Measurements from ENCODE around the gene SND1.

SND1 gene

GRCh38 chr7:127974446-127975035 is 322.5 kb downstream of the SND1 start:
- H3K4me3 ChIP-seq (ENCODE audit: low read depth, low read length, poor library complexity, severe bottlenecking): no peak overlapping the region
- H4K20me1 ChIP-seq (ENCODE audit: insufficient read depth, low read length): no peaks in the 10 kb centered on the region
- no peaks in the 10 kb centered on the region for H3K4me1 ChIP-seq (ENCODE audit: insufficient read depth, low read length, severe bottlenecking)
- H3K79me2 ChIP-seq (ENCODE audit: insufficient read depth, low read length): no peaks in the 10 kb centered on the region
- TF ChIP-seq CTCF (IDR thresholded peaks at IDR 0.05; ENCODE audit: low read length) (no peak), EZH2 (IDR thresholded peaks at IDR 0.05; ENCODE audit: borderline replicate concordance, low read length) (no peak)
- H3K9me3 ChIP-seq (ENCODE audit: low read length): peaks cover 16% of the 10 kb centered on the region
- H3F3A ChIP-seq (ENCODE audit: insufficient read depth, low read length): no peaks in the 10 kb centered on the region
- H3K4me2 ChIP-seq (ENCODE audit: low read length): no peak overlapping the region
- no peaks in the 10 kb centered on the region for H3K27me3 ChIP-seq (ENCODE audit: insufficient read depth, low read length)
- no peak overlapping the region for H2AFZ ChIP-seq (ENCODE audit: low read length)
- H3K9ac ChIP-seq (ENCODE audit: low read length): no peak overlapping the region
- peaks cover 41% of the 10 kb centered on the region for H3K36me3 ChIP-seq (ENCODE audit: insufficient read depth, low read length)
- H3K9me2 ChIP-seq (ENCODE audit: low read depth, low read length): no peaks in the 10 kb centered on the region
- no peak overlapping the region for H3K27ac ChIP-seq (ENCODE audit: low read depth, low read length, poor library complexity, severe bottlenecking)

- Histone ChIP-seq H3K9me3 (ENCODE audit: low read length) (peaks cover 16% of the 10 kb centered on the region), H3K27me3 (ENCODE audit: insufficient read depth, low read length) (no peaks in the 10 kb centered on the region), H3K9ac (ENCODE audit: low read length) (no peak overlapping the region), H3F3A (ENCODE audit: insufficient read depth, low read length) (peaks cover 5% of the 10 kb centered on the region; the same call in 1 of the 2 replicates), H3K36me3 (ENCODE audit: insufficient read depth, low read length) (peaks cover 46% of the 10 kb centered on the region), H3K79me2 (ENCODE audit: insufficient read depth, low read length) (no peaks in the 10 kb centered on the region), H3K4me1 (ENCODE audit: insufficient read depth, low read length, severe bottlenecking) (no peaks in the 10 kb centered on the region), H3K9me2 (ENCODE audit: low read depth, low read length) (no peaks in the 10 kb centered on the region), H3K27ac (ENCODE audit: low read depth, low read length, poor library complexity, severe bottlenecking) (no peak overlapping the region), H3K4me2 (ENCODE audit: low read length) (no peak overlapping the region), H4K20me1 (ENCODE audit: insufficient read depth, low read length) (no peaks in the 10 kb centered on the region), H2AFZ (ENCODE audit: low read length) (no peak overlapping the region), H3K4me3 (ENCODE audit: low read depth, low read length, poor library complexity, severe bottlenecking) (no peak overlapping the region)
- TF ChIP-seq EZH2 (IDR thresholded peaks at IDR 0.05; ENCODE audit: borderline replicate concordance, low read length) (no peak), CTCF (IDR thresholded peaks at IDR 0.05; ENCODE audit: low read length) (no peak)
Observed at GRCh38 chr7:127976056-127976737, 324.2 kb downstream of the SND1 start.

GRCh38 chr7:127976738-127977120 is 324.7 kb downstream of the SND1 start:
- peaks cover 16% of the 10 kb centered on the region for H3K9me3 ChIP-seq (ENCODE audit: low read length)
- peaks cover 46% of the 10 kb centered on the region for H3K36me3 ChIP-seq (ENCODE audit: insufficient read depth, low read length)
- H3K79me2 ChIP-seq (ENCODE audit: insufficient read depth, low read length): no peaks in the 10 kb centered on the region
- no peak overlapping the region for H3K4me3 ChIP-seq (ENCODE audit: low read depth, low read length, poor library complexity, severe bottlenecking)
- peaks cover 5% of the 10 kb centered on the region; the same call in 1 of the 2 replicates for H3F3A ChIP-seq (ENCODE audit: insufficient read depth, low read length)
- no peaks in the 10 kb centered on the region for H3K27me3 ChIP-seq (ENCODE audit: insufficient read depth, low read length)
- no peaks in the 10 kb centered on the region for H4K20me1 ChIP-seq (ENCODE audit: insufficient read depth, low read length)
- no peak overlapping the region for H3K27ac ChIP-seq (ENCODE audit: low read depth, low read length, poor library complexity, severe bottlenecking)
- no peaks in the 10 kb centered on the region for H3K4me1 ChIP-seq (ENCODE audit: insufficient read depth, low read length, severe bottlenecking)
- no peak overlapping the region for H3K9ac ChIP-seq (ENCODE audit: low read length)
- no peak overlapping the region for H3K4me2 ChIP-seq (ENCODE audit: low read length)
- no peaks in the 10 kb centered on the region for H3K9me2 ChIP-seq (ENCODE audit: low read depth, low read length)
- no peak for TF ChIP-seq CTCF (IDR thresholded peaks at IDR 0.05; ENCODE audit: low read length)
- no peak for TF ChIP-seq EZH2 (IDR thresholded peaks at IDR 0.05; ENCODE audit: borderline replicate concordance, low read length)
- no peak overlapping the region for H2AFZ ChIP-seq (ENCODE audit: low read length)

All from OCI-LY1 (cell line).